Fibroblast of gingiva (primary cell): Measurements from ENCODE around the gene TNS3.
A peak's percentile ranks its signal among the peaks of the same experiment; 100 is the strongest.

Experiments used
- DNase-seq: peaks from one replicate; pipeline ENCODE4 v3.0.0-alpha.2; 2011; ENCODE audit warnings: low read depth

Gene TNS3

DNA sequence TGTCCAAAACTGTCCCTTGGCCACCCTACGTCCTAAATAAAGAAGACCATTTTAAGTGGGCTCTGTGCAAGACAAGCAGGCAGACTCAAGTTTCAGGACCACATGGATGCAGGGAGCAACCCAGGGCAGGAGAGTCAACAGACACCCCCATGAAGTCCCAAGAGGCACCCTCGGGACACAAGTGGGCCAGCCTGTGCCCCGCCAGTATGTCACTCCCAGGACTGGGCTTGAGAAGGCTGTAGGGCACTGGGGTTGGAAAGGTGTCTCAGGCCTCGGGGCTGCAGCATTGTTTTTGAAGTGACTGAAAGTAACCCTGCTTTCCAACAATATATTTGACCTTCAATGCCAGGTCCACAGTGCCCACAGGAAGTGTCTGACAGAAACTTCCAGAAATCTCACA, 157.4 kb downstream of the TNS3 start:
- DNase-seq: no peak

GRCh38 chr7:47423196-47423595, 158.7 kb downstream of the TNS3 start:
- no peak for DNase-seq

- DNase-seq: peak; percentile 16
Observed at GRCh38 chr7:47422611-47423010, 159.3 kb downstream of the TNS3 start.

DNA sequence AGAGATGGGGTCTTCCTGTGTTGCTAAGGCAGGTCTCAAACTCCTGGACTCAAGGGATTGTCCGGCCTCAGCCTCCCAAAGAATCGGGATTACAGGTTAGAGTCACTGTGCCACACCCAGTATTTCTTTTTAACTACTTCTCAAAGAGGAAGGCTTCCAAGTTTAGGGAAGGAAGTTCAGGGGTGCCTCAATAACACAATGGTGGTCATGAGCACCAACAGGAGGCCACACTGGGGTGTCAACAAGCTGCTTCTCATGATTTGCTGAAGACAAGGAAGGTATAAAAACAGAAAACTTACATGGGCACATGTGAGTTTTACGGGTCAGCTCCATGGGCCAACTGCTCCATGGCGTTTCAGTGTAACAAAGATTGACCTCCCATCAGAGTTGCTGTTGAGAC, 160.5 kb downstream of the TNS3 start:
- DNase-seq: no peak

- peak; percentile 48 for DNase-seq
Observed at GRCh38 chr7:47420122-47420780, 161.7 kb downstream of the TNS3 start.

GRCh38 chr7:47419471-47419870, 162.4 kb downstream of the TNS3 start:
- DNase-seq: no peak

DNA sequence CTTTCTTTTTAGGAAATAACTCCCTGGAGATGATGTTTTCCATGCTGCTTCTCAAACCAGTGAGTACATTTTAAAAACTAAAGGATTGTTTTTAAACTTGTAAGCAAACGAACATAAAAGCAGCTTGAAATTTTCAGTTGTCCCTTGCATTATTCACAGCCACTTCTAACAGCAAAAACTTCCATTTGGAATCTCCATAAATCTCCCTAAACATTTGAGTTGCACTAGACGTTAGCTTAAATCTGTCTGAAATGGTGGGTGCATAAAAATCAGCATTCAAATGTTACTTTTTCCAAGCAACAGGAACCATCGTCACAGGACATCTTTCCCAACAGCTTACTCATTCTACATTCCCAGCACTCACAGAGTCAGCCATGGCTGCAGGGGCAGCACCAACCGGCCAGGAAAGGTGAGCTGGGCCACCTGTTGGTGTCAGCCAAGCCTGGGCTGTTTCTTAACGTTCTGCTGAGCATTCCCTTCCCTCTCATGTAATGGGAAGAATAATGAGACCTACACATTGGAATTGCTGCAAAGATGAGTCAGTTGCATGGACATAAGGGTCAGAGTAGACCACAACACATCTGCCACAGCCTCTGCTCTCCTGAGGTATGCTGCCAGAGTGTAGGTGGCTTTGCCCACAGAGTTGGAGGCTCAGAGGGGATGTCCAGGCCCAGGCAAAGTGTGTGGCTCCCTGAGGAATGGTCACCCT, 163.2 kb downstream of the TNS3 start:
- no peak for DNase-seq

DNA sequence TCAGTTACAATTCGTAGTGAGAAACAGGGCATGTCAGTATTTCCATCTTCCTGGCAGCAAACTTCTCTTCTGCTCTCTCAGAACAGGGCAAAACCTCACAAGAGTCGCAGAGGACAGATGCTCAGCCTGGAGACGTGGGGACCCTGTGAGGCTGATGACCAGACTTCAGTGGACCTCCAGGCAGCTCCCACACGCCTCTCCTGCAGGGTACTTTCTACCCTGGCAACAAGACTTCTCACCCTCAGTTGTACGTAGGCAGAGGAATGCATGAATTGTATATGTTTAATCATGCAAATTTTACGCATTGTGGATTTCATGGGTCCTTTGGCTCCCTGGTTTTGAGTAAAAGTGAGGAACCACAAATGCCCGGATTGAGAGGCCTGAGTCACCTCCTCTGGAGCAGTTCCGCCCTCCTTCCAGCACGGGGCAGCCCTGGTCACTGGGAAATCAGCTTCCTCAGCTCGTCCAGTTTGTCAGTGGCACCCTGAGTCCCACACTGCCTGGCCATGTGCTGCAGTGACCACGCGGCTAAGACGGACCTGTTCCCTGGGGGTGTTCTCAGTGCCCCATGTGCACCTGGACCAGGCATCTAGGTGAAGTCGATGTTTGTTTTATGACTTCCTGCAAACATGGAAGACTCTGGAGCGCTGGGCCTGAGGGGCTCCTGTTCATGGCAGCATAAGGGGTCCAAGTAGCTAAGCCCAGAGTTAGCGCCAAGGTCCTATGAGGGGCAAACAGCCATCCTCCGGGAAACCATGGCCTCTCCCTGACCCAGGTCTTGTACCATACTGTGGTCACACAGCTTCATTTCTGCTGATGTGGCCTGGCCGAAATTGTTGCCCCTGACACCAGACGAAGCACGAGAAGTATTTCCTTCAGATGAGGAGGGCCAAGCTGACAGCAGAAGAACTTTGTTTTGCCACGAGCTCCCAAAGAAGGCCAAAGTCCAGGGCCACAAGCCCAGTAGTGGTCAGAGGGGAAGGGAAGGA, 165.1 kb downstream of the TNS3 start:
- no peak for DNase-seq

DNA sequence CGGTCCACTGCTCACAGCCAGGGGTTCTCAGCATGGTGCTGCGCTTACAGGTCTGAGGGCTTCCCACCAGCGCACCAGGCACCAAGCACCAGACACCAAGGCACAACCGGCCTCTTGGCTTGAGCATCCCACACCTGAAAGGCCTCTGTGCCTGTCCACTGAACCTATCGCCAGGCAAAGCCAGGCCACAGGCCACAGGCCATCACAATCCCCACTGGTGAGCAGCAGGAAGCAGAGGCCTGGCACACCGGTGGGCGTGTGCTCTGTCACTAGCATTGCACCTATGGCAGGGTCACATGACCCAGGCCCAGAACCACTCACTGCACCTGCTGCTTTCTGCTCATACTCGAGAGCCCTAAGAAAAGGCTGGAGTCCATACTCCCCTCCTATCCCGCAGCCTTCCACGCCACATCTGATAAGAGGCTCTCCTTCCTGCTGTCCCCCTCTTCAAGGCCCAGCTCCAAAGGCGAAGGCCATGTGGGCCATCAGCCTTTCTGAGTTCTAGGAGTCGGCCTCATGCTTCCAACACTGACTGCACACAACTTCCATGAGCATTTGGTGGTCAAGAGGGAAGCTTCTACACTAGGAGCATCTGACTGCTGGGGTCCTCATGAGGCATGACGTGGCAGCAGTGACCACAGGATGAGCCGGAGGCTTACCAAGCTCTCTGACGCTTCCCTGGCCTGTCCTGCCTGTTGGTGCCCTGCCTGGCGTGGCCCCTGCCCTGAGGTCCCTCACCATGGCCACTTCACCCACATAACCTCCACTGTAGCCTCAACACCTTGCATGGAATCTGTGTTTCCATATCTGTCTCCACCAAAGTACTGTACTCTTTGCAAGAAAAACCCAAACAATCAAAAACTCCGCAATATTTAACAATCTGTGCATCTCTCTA, 166.3 kb downstream of the TNS3 start:
- no peak for DNase-seq

DNA sequence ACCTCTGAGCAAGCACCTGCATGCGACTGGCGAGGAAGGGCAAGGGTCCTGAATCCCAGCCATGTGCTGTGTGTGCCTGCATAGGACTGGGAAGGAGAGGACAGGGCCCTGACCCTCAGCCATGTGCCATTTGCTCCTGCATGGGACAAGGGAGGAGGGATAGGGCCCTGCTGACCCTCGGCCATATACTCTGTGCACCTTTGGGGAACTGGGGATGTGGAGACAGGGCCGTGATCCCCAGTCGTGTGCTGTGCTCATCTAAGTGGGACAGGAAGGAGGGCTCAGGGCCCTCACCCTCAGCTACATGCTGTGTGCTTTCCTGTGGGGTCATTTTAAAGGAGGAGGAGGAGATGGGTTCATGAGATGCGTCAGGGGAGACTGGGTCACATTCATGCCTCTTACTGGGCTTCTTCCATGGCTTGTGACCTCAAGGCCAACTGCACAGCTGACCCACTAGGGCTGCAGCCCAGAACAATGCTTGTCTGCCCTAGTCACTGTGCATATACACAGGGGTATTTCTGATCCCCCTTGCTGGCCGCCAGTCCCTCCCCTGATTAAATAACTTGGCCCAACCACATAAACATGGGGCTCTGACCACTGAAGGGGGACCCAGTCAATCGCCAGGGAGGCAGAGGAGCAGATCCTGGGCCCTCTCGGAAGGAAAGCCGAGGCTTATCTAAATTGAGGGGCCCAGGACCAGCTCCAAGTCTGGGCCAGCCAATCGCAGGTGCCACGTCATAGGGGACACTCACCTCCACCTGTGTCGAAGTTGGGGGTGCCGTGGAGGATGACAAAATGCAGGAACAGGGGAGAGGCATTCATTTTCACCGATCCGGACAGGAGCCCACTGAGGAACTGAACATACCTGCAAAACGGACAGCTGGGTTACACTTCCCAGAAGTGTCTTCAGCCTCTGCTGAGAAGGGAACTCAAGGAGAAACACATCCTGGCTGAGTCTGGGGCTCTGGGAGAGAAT, 167.3 kb downstream of the TNS3 start:
- DNase-seq: no peak

GRCh38 chr7:47413526-47414341, 168.2 kb downstream of the TNS3 start:
- DNase-seq: no peak

DNA sequence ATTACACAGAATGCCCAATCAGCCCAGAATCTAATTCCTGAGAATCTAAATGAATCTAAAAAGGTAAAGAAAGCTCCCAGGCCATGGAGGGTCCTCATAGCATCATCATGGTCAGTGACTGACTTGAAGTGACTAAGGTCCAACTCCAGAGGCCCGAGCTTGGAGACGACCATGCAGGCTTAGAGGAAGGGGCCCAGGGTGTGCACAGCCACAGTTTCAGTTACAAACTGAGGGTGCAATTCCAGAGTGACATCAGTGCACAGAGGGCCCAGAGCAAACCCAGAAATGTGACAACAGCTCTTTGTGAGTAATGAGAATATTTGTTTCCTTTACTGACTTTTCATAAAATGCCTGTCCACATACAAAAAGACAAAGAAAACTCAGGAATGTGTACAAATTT, 170.0 kb downstream of the TNS3 start:
- no peak for DNase-seq

DNA sequence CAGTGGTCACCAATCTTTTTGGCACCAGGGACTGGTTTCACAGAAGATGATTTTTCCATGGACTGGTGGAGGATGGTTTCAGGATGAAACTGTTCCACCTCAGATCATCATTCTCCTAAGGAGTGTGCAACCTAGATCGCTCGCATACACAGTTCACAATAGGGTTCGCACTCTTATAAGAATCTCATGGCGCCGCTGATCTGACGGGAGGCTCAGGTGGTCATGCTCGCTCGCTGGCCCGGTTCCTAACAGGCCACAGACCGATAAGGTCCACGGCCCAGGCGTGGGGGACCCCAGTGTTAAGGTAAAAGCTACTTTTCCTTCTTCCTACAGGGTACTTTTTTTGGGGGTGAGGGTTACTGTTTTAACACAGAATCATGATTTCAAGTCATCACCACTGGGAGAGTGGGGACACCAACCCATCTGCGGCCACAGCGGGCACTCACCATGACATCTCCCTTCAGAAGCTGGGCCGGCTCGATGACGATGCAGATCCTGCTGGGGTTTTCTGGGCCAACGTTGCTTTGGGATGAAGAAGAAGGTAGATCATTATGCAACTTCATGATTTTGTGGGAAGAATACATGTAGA, 170.5 kb downstream of the TNS3 start:
- no peak for DNase-seq

DNA sequence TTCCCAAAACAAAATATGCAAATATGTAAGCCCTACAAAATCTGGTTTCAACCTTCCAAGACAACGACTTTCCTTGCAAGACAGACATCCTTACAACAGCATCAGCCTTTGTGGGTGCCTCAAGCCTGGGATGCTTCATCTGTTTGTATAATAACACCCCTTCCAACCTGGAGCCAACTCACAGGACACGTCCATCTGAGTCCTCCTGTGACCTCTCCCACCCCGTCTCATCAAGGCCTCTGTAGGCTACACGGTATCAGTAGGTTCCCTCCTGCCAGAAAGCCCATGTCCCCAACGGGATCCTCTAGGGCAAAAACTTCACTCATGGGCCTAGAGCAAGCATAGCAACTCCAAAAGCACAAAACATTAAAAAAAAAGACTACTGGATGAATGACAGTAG, 173.2 kb downstream of the TNS3 start:
- DNase-seq: no peak

DNA sequence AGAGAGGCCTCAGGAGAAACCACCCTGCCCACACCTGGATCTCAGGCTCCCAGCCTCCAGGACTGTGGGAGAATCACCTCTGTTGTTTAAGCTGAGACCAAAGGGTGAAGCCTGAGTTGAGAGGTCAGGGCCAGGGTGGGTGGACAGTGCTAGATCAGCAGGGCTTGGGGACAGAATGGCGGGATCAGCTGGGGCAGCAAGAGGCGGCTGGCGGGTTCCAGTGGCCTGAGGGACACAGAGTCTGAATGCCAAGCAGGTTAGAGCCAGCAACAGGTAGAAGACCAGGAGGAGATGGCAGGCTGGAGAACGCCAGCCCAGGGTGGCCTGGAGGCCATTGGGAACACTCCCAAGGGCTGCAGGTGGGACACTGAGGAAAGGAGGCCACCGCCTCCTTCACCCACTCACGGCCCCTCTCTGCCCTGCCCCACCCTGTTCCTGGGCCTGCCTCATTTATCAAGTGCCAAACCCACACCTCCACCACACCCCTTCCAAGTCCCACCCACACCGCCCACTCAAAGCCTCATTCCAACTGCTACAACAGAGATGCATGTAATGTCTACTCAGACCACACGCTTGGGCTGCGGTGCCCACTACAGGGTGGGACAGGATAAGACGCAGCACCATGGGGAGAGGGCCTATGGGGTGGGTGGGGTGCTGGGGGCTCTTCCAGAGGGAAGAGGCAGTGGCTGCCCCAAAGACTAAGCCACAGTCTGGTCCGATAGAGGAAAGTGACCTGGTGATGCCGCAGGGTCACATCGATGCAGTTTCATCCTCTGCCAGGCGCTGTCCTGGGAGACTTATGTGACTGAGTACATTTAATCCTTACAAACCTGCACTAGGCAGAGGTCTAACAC, 173.9 kb downstream of the TNS3 start:
- no peak for DNase-seq

- DNase-seq: no peak
Observed at GRCh38 chr7:47407136-47407535, 174.8 kb downstream of the TNS3 start.

DNA sequence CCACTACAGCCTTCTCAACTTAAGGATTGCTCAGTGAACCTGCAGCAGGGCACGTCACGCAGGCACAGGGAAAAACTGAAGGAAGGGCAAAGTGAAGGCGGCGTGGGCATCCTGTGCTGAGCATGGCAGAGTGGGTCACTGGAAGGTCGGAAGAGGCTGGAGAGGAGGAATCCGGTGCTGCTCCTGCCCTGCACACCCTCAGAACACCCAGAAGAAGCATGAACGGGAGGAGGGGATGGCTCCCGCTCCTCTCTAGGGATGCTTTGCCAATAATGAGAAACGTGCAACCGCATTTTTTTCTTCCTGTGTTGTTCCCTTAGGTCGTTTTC, 175.1 kb downstream of the TNS3 start:
- no peak for DNase-seq
